A549 treated with Mapracorat at 1 μM for 4 hours (cell line): ENCODE data around the gene SLC7A1. TPM values are rescaled to one million over a fixed set of nuclear protein-coding genes. Genes with fewer than 3 reads are reported as not detected.

Source experiments
- total RNA-seq: library from RNA; stranded (reverse); fragments of 200-300 nt; extraction: Qiagen RNA extraction; gene quantifications from 5 replicates; pipeline ENCODE4 v1.2.3, GENCODE V29; 2022

Gene SLC7A1
- total RNA-seq, result 26.1 to 34.9 TPM (median 29.0 TPM) in 5 replicates

DNA sequence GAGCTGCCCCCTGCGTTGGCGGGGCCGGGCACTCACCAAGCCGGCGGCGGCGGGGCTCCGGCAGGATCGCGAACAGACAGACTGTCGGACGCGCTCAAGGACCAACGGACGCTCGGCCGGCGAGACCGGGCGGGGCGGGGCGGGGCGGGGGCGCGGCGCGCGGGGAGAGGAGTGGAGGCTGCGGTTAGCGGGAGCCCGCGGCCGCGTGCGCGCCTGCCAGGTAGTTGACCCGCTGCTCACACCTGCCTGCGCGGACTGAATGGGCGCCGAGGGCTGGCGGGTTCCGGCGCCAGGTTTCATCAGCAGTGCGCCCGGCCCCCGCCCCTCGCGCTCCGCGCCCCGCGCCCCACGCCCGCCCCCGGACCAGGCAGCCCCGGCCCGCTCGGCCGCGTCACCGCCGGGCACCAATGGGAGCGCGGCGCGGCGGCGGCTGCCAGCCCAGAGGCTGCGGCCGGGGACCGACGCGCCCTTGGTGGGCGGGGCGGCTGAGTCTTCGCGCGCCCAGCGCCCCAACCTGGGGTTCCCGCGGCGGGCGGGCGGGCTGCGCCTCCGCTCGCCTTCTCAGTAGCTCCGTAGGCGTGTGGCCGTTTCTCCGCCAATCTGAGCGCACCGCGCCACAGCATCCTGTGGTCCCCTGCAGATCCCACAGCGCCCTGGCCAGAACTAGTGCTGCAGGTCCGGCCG, at the start of gene SLC7A1:
Gene SLC7A1, minus strand, starts transcription at position 309 of the 684 bp plus-strand sequence. CDS start 59,500 bp downstream, outside the sequence.

